GM12892 (cell line): ENCODE results near the gene MFAP3L.

Source experiments
- DNase-seq: peaks from one replicate; pipeline ENCODE4 v3.0.0; 2011; ENCODE audit not compliant: insufficient read length
- FAIRE-seq: peaks from 2 replicates; lab custom pipeline; 2011; peaks lifted over from hg19 to GRCh38; lab: Jason Lieb, UNC
- POLR2A ChIP-seq: IDR thresholded peaks from 2 replicates; pipeline ENCODE4 v1.6.1; 2011; ENCODE audit warnings: low read depth, low read length, control low read depth
- POLR2AphosphoS5 ChIP-seq: IDR thresholded peaks from 2 replicates; pipeline ENCODE4 v1.6.1; 2011; ENCODE audit warnings: low read depth, low read length, control low read depth
- TAF1 ChIP-seq: IDR thresholded peaks from 2 replicates; pipeline ENCODE4 v1.6.1; 2011; ENCODE audit warnings: low read depth, mild to moderate bottlenecking, control low read depth, low read length, borderline replicate concordance

The MFAP3L gene

DNA sequence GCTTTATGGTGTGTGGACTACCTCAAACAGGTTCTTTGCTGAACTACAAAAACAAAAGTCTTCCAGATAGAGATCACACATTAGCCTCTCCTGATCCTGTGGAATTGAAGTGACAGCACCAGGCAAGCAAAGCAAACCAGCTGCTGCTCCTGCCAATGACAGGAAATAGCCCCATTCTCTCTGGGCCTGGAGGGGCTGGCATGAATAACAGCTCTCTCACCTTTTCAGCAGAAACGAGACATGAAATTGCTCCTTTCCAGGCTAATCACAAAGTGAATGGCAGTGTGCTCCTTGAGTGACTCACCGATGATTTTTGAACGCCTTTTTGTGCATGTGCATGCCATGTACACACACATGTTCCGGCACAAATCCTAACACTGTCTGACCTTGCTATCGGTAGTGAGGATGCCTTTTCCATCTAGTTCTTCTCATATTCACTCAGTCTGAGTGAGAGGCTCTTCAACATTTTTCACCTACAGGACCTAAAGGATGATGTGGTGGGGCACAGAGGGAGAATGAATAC is 24.4 kb downstream of the MFAP3L start:
- DNase-seq (no peak), FAIRE-seq (no peak)
- no peak for TF ChIP-seq POLR2A
- TF ChIP-seq TAF1 = no peak
- no peak for TF ChIP-seq POLR2AphosphoS5

DNA sequence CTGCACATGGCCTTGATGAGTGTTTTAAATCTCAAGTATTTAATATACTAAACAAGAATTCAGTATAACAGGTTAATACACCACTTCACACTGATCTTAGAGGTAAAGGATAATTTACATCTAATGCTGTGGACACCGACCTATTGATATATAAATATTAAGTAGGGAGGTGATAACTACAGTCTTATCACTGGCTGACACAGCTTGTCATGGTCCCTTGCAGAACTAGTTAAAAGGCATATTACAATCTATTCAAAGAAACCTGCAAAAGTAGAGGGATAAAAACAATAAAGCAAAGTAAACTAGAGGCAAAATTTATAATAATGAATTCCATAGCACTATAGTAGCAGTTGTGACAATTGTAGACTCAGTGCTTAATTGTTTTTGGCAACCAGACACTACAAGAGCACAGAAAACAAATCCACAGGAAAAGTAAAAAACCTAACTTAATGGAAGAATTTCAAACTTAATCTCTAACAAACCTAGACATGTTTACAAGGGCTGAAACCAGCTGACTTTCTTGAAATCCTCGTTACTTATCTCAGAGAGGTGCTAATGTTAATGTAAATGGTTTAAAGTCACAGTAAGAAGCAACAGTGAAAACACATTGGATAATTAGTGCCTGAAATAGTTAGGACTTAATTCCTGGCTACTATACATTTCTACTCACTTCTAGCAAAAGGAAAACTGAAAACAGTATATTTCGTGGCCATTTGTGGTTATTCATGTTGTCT is 25.0 kb downstream of the MFAP3L start:
- TF ChIP-seq TAF1 = no peak
- no peak for TF ChIP-seq POLR2AphosphoS5
- TF ChIP-seq POLR2A = no peak
- DNase-seq (no peak), FAIRE-seq (no peak)

DNA sequence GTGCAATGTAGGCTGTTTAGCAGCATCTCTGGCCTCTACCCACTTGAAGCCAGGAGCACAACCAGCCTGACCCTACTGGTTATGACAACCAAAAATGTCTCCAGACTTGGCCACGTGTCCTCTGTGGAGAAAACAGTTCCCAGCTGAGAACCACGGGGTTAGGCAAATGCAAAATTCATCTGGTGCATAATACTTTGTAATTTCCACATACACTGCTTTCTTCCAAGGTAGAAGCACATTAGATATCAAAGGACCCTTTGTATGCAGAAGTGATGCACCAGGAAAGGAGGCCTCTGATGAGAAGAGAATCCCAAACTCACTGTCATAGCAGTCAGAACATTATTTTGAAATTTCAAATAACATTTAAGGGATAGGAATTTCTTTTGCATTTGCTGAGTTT is 26.3 kb downstream of the MFAP3L start:
- no peak for TF ChIP-seq POLR2AphosphoS5
- TF ChIP-seq TAF1 = no peak
- no peak for TF ChIP-seq POLR2A
- DNase-seq (no peak), FAIRE-seq (no peak)

DNA sequence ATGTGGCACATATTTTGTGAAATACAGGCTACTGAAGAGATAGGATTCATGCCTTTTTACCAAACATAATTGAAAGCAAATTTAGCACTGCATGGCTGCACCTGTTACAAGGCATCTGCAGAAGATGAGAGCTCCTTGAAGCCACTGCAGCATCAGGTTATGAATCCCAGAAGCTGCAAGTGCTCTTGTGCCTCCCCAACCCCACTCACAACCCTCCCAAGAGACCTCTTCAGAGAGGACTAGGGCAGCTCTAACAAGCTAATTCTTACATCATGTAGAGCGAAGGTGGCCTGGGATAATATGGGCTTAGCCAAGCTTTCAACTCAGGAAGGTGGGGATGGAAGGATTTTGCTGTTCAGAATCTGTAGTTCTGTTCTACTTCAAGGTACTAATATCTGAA is 27.2 kb downstream of the MFAP3L start:
- FAIRE-seq = no peak
- no peak for TF ChIP-seq POLR2A
- TF ChIP-seq POLR2AphosphoS5 = no peak
- TF ChIP-seq TAF1 = no peak
- DNase-seq = no peak

DNA sequence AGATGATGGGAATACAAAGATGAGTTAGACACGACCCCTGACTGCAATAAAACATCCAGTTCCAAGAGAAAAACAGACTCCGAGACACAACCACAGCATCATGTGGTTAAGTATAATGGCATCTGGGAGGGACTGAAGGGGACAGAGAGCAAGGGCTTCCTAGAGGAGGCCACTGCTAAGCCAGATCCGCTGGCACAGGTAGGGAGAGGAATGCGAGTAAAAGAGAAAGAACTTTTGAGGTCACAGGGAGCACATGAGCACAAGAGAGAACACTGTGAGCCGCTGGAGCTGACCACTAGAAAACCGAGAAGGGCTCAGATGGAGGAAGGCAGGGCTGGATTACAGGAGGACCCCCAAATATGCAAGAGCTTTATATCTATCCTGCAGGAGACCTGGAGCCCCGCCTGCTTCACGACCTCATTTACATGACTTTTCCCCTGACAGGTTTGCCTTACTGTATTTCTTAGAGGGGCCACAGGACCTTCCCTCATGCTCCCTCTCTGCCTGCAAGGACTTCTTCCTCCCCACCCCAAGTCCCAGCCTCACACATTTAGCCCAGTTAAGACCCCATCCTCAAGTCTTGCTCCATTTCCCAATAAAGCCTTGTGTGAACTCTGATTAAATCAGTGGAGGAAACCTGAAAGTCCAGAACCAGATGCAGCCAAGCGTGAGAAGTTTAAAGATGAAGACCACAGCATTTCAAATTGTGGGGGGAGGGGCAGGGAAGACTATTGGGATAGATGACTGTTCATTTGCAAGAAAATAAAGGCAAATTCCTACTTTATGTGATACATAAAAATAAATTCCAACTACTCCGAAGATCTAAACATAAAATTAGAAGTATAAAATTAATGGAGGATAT is 29.6 kb downstream of the MFAP3L start:
- DNase-seq (no peak), FAIRE-seq (no peak)
- TF ChIP-seq POLR2AphosphoS5 (no peak), POLR2A (no peak), TAF1 (no peak)

DNA sequence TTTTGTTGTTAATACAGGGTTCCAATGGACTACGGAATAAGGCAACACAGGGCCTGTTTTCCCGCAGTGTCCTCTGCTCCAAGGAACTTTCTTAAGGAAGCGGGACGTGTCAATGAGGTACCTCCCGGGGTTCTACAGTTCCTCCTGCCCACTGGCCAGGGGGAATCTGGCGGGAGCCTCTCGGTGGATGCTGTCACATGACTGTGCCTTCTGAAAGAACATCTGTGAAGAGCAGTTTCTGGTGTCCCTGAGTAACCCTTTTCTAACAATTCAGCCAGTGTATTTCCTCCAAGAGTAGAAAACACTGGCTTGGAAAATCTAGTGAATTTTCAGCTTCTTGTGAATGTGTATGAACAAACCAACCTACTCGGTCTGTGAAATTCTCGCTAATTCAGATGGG is 32.7 kb downstream of the MFAP3L start:
- DNase-seq = no peak
- no peak for FAIRE-seq
- no peak for TF ChIP-seq POLR2A
- TF ChIP-seq POLR2AphosphoS5 = no peak
- no peak for TF ChIP-seq TAF1

DNA sequence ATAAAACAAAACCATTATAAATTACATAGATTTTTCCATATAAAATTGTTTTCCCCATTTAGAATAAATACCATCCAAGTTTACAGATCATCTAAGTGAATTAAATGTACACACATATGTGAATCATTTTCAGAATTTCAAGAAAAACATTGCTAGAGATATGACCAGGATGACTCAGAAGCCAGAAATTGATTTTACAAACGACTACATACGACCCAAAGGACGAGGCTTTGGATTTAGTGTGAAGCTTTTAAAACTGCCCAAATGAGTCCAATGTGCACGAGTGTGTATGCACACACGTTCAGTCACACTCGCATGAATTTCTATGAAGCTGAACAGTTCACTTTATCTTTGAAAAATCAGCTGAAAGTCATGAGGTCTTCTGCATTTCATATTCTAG is 37.9 kb downstream of the MFAP3L start:
- FAIRE-seq = no peak

DNA sequence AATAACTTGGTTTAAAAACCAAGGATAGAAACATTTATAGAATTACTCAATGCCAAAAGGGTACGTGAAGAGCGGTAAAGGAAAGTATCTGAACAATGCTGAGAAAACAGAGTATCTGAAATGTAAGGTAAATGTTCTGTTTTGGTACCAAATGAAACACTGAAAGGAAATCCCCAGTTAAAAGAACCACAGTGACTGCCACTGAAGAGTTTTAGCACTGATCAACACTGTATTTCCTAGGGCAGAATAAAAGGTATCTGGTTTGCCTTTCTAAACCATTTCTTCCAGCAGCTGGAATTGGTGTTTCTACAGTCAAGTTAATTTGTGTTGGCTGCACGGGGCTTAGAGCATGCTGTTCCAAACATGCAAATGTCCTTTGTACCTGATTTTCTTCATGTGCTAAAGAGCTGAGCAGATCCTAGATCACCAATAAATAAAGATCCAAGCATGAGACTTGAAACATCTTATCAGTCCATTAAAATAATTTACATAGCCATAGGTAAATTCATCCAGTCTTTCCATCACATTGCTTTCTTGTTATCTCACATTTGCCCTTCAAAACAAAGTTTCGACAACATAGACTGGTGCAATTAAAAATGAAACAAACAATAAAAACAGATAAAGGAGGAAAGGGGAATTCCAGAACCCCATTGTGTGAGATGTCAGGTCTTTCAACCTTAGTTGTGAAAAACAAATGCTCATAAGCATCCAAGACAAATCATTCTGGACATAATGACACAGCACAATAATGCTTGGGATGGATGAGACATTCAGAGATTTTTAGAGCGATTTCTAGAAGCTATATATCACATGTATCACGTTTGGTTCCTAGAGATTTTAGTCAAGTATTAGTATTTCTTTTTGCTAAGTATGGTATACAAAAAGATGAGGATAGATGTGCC is 38.6 kb downstream of the MFAP3L start:
- TF ChIP-seq POLR2AphosphoS5 (no peak), TAF1 (no peak), POLR2A (no peak)

More for the DNA sequence above, 37.9 kb downstream of the MFAP3L start:
- TF ChIP-seq POLR2A (no peak), POLR2AphosphoS5 (no peak), TAF1 (no peak)
- no peak for DNase-seq

DNA sequence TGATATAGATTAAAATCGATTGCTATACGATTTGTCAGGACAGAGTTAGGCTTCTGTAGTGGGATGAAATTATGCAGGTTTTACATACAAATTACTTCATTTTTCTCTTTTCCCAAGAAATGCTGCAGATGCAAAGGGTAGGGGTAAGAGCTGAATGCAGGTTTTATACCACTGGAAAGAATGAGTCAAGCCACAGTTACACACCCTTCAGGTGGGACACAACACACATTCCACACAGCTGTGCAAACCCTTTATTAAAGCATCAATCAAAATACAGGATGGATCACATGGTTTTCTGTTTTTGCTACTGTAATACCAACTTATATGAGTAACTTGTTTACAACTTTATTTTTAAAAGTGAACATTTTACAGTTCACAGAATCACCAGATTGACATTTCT is 39.8 kb downstream of the MFAP3L start:
- DNase-seq (no peak), FAIRE-seq (no peak)
- TF ChIP-seq POLR2AphosphoS5 (no peak), POLR2A (no peak), TAF1 (no peak)

More for the DNA sequence above, 38.6 kb downstream of the MFAP3L start:
- no peak for FAIRE-seq
- no peak for DNase-seq

DNA sequence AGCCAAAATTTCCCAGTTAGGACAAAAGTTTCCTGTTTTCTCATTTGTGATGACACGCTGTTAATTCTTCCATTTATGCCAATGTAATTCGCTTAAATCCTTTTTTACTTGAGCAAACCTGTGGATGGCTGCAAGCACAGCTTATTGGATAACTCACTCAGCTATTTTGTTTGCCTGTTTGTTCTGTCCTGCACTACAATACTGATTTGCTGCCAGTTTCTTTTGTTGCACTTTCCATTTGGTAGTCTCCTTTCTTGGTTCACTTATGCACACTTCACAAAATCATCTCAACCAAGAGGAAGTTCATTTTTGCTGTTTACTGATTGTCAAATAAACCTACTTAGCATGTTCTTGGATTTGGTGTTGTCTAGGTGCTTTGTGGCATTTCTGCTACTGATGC is 40.3 kb downstream of the MFAP3L start:
- TF ChIP-seq POLR2A (no peak), POLR2AphosphoS5 (no peak), TAF1 (no peak)
- DNase-seq = no peak
- FAIRE-seq = no peak

DNA sequence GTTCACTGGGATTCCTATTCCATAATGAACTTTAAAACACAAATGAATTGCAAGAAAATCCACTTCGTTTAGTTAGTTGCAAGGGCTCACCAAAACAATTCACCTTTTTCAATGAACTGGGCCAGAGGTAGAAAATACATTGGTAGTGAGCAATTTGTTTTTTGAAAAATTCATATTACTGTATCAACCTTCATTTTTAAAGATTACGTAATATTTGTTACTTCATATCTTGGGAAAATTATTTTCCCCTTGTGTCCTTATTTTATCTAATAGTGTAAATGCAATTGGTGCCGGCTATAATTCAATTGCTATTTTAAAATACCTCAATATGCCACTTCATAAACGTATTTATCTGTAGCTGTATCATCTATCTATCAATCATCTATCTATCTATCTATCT is 41.5 kb downstream of the MFAP3L start:
- no peak for TF ChIP-seq POLR2AphosphoS5
- DNase-seq (no peak), FAIRE-seq (no peak)
